Activated CD4-positive, alpha-beta T cell treated with anti-CD3 and anti-CD28 coated beads, Interleukin-2, amount 50 U/mL, for 24 hours (primary cell): ENCODE measurements around the gene TLE2.
"Not testable (repeated sequence)": the region's sequence is repeated elsewhere in the genome, so short reads cannot be mapped to it uniquely, and the experiment has no call there.

Source experiments
- DNase-seq, 2 donors: peaks; one replicate each; pipeline ENCODE4 v3.0.0-alpha.2; 2020; ENCODE audit warnings: low read depth in 1 of 2, low spot score in 1 of 2

The TLE2 gene

GRCh38 chr19:3015126-3016057, 13.7 kb downstream of the TLE2 start:
- DNase-seq, result no peak

DNA sequence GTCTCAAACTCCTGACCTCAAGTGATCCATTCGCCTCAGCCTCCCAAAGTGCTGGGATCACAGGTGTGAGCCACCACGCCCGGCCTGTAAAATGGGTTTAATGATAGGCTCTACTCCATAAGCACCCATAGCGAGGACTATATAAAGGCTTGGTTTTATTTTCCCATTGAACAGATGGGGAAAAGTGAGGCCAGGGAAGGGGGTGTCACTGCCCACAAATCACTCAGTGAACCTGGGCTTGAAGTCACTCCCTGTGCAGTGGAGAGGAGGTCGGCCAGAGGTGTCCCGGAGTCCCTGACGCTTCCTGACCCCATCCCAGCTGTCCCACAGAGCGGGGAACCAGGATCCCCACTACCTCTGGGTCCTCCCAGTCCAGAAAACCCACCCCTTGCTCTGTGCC, 14.9 kb downstream of the TLE2 start:
- no peak for DNase-seq

GRCh38 chr19:3013263-3013725, 15.8 kb downstream of the TLE2 start:
- no peak for DNase-seq

- DNase-seq, result no peak
Measured at GRCh38 chr19:3012621-3013262, 16.3 kb downstream of the TLE2 start.

DNA sequence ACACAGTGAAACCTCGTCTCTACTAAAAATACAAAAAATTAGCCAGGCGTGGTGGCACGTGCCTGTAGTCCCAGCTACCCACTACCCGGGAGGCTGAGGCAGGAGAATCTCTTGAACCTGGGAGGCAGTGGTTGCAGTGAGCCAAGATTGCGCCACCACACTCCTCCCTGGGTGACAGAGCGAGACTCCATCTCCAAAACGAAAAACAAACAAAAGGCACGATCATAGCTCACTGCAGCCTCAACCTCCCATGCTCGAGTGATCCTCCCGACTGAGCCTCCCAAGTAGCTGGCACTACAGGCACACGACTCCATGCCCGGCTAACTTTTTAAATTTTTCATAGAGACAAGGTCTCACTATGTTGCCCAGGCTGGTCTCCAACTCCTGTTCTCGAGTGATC, 17.0 kb downstream of the TLE2 start:
- DNase-seq, result not testable (repeated sequence)

GRCh38 chr19:3010871-3011270, 18.2 kb downstream of the TLE2 start:
- DNase-seq, result no peak

- no peak for DNase-seq
Measured at GRCh38 chr19:3008994-3009393, 20.1 kb downstream of the TLE2 start.

GRCh38 chr19:3007975-3008374, 21.1 kb downstream of the TLE2 start:
- DNase-seq, result no peak

- DNase-seq, result no peak
Measured at GRCh38 chr19:3006075-3006767, 22.9 kb downstream of the TLE2 start.

GRCh38 chr19:3005345-3005744, 23.7 kb downstream of the TLE2 start:
- no peak for DNase-seq

- no peak for DNase-seq
Measured at GRCh38 chr19:3004522-3004921, 24.6 kb downstream of the TLE2 start.

DNA sequence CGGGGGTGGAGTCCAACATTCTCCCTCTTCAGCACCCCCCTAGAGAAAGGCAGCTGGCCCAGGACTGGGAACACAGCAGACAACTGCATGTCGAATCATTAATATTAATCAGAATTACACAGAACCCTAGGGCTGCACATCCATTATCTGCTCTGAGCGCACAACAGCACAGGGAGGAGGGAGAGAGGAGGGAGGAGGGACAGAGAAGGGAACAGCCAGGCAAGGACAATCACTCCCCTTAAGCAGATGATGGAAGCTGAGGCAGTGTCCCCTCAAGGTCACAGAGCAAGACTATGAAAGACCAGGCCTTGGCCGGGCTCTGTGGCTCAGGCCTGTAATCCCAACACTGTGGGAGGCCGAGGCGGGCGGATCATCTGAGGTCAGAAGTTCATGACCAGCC, 26.0 kb downstream of the TLE2 start:
- no peak for DNase-seq

DNA sequence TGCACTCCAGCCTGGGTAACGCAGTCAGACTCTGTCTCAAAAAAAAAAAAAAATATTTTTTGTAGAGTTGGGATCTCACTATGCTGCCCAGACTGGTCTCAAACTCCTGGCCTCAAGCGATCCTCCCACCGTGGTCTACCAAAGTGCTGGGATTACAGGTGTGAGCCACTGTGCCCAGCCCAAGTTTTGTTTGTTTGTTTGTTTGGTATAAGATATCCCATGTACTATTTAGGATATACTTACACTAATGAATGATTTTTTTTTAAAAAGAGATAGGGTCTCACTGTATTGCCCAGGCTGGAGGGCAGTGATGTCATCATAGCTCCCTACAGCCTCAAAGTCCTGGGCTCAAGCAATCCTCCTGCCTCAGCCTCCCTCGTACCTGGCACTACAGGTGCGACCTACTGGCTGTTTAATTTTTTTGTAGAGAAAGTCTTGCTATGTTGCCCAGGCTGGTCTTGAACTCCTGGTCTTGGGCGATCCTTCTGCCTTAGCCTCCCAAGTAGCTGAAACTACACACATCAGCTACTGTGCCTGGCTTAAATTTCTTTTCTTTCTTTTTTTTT, 27.8 kb downstream of the TLE2 start:
- DNase-seq, result no peak

- DNase-seq, result no peak
Measured at GRCh38 chr19:2998642-2999041, 30.4 kb downstream of the TLE2 start.

DNA sequence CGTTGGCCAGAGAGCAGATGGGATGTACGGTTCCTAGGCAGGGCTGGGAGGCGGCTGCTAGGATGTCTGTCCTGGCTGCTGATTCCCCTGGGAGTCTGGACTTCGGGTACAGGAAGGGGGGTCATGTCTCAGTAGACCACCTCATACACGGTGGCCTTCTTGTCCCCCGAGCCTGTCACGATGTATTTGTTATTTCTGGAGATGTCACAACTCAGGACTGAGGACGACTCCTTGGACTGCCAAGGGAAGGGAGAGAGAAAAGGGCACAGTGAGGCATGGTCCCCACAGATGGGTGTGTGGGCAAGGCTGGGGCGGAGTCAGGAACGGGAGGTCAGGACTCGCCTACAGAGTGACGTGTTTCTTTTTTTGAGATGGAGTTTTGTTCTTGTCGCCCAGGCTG, 31.4 kb downstream of the TLE2 start:
- no peak for DNase-seq

DNA sequence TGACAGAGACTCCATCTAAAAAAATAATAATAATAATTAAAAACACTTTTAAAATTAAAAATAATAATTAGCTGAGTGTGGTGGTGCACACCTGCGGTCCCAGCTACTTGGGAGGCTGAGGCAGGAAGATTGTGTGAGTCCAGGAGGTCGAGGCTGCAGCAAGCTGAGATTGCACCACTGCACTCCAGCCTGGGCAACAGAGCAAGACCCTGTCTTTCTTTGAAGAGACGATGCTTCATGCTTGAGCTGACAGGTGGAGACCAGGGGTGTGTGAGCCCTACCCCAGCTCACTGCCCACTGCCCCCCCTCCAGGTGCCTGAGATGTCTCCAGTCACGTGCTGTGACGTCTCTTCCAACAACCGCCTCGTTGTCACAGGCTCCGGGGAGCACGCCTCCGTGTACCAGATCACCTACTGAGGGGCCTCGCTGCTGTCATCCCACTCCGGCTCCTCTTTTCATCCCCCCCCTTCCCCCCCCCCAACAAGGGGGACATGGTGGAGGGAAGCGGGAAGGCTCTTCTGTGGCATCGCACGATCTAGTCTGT, 34.4 kb downstream of the TLE2 start:
- DNase-seq, result no peak

- DNase-seq, result no peak
Measured at GRCh38 chr19:2993579-2993978, 35.5 kb downstream of the TLE2 start.

DNA sequence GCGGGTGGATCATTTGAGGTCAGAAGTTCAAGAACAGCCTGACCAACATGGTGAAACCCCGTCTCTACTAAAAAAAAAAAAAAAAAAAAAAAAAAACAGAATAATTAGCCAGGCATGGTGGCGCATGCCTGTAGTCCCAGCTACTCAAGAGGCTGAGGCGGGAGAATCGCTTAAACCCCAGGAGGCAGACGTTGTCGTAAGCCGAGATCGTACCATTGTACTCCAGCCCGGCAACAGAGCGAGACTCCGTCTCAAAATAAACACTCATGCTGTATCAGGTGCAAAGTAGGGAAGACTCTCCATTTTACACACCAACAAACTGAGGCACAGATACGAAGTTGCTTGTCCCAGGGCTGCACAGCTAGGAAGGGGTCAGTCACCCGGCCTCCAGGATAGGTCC, 36.1 kb downstream of the TLE2 start:
- DNase-seq, result no peak

DNA sequence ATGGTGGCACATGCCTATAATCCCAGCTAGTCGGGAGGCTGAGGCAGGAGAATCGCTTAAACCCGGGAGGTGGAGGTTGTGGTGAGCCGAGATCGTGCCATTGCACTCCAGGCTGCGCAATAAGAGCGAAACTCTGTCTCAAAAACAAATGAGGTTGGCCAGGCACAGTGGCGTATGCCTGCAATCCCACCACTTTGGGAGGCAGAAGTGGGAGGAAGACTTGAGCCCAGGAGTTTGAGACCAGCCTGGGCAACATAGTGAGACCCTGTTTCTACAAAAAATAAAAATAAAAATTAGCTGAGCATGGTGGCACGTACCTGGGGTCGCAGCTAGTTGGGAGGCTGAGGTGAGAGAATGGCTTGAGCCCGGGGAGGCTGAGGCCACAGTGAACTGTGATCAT, 36.7 kb downstream of the TLE2 start:
- not testable (repeated sequence) for DNase-seq

DNA sequence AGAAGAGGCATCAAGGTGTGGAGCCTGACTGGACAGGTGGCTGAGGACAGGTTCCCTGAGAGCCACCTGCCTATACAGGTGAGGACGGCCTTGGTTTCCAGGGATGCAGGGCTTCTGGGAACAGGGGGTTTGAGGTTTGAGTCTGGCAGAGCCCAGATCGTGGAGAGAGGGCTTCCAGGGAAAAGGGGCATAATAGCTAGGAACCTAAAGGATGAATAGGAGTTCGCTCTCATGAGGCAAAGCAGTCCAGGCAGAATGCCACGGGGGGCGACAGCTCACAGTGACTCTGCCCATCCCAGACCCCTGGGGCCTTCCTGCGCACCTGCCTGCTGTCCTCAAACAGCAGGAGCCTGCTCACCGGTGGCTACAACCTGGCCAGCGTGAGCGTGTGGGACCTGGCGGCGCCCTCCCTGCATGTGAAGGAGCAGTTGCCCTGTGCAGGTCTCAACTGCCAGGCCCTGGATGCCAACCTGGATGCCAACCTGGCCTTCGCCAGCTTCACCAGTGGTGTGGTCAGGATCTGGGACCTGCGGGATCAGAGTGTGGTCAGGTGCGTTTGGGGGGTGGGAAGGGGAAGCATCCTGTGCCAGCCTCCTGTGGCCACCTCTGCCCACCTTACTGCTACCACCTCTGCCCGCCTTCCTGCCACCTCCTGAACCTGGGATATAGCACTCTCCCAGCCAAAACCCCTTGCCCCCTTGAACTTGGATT, 39.7 kb downstream of the TLE2 start:
- no peak for DNase-seq

DNA sequence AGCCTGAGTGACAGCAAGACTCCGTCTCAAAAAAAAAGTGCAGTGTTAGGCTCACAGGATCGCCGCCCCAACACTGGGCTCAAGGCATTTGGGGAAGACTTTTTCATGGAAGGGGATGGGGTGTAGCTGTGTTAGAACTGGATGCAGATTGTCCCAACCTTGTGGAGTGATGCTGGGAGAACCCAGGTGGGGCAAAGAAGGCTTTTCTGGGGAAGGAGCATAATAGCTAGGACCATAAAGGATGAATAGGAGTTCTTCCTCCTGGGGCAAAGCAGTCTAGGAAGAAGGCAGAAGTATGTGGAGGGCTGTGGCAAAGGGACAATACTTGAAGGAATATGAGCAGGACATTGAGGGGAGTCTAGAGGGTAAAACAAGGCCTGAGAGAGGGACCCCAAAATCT, 40.5 kb downstream of the TLE2 start:
- no peak for DNase-seq
